ENCODE data around the gene OSM. TPM values are rescaled to one million over a fixed set of nuclear protein-coding genes. Genes with fewer than 3 reads are reported as not detected.

OSM gene
- total and polyA plus RNA-seq, 8 donors = 0.17 to 6.3 (median 0.58) TPM

DNA sequence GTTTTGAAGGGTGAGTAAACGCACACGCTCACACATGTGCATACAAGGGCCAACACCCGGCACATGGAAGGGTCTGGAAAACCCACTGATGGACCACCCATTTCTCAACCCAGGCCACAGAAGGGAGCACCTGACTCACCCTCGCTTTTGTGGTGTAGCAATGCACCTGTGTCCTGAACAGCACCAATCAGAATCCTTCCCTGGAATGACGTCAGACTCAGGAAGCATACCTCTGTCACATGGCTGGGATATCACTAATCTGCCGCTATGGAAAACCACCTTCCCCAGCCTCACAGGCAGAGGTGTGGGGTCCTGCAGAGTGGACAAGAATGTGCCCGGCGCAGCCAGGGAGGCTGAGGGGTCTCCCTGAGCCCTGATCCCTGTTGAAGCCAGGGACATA lies 9.0 kb upstream of the OSM start:
- intact Hi-C loops (cut with DNase I) = no loop called here
- no peak for ATAC-seq
- Histone ChIP-seq H3K27ac (peak overlapping the region in 1 of 2 donors; percentile 28), H3K36me3 (no peaks in the 10 kb centered on the region), H3K4me3 (no peak overlapping the region), H3K4me1 (peaks cover 8 to 83% of the 10 kb centered on the region in 2 donors), H3K9me3 (no peaks in the 10 kb centered on the region), H3K27me3 (no peaks in the 10 kb centered on the region)
- TF ChIP-seq, protein P1, sequence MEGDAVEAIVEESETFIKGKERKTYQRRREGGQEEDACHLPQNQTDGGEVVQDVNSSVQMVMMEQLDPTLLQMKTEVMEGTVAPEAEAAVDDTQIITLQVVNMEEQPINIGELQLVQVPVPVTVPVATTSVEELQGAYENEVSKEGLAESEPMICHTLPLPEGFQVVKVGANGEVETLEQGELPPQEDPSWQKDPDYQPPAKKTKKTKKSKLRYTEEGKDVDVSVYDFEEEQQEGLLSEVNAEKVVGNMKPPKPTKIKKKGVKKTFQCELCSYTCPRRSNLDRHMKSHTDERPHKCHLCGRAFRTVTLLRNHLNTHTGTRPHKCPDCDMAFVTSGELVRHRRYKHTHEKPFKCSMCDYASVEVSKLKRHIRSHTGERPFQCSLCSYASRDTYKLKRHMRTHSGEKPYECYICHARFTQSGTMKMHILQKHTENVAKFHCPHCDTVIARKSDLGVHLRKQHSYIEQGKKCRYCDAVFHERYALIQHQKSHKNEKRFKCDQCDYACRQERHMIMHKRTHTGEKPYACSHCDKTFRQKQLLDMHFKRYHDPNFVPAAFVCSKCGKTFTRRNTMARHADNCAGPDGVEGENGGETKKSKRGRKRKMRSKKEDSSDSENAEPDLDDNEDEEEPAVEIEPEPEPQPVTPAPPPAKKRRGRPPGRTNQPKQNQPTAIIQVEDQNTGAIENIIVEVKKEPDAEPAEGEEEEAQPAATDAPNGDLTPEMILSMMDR (IDR thresholded peaks at IDR 0.05) = no peak
- no peak for DNase-seq

DNA sequence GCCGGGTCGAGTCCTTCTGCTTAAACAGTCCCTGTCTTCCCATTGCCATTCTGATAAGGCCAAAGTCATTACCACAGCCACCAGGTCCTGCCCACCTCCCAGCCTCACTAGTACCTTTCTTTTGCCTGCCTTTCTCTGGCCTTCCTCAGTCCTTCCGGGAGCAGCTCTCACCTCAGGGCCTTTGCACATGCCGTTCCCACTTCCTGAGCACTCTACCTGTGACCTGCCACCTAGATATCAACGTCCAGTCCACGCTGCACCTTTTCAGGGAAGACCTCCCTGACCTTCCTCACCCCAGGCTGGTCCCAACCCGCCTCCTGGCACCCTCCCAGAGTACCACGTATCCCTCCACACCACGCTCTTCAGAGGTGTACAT lies 7.8 kb upstream of the OSM start:
- Histone ChIP-seq H3K9me3 (no peaks in the 10 kb centered on the region), H3K4me1 (peaks cover 8 to 87% of the 10 kb centered on the region in 2 donors), H3K27ac (no peak overlapping the region), H3K4me3 (no peak overlapping the region), H3K36me3 (no peaks in the 10 kb centered on the region), H3K27me3 (no peaks in the 10 kb centered on the region)
- no peak for ATAC-seq
- intact Hi-C loops (cut with DNase I) = no loop called here
- TF ChIP-seq, protein P1 (IDR thresholded peaks at IDR 0.05) = no peak
- DNase-seq = no peak

DNA sequence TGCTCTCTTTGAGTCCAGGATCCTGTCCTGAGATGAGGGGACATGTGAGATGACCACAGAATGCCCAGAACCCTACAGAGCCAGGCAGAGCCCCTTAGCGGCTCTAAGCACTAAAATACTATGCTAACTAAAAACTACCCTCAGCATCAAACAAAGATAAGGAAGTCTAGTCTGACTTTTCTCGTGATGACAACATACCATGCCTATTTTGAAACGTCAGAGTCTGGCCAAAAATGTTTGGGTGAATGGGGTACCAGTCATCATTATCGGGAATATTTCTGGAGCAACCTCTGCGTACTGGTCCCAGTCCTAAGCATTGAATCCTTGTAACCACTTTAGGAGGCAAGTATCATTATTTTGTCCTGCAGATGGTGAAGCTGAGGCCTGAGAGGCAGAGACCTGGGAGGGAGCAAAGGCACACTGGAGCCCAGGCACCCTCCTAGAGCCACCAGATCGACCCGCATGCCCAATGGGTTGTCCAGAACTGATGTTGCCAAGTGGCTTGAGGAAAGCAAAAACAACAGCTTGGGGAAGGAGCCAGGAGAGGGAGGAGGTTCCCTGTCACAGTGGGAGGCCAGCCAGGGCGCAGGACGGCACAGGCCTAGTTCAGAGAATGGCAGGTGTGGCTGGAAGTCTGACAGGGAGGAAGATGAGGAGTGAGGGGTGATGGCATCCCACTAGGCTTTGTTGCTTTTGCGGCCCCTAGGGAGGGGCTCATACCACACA lies 7.2 kb upstream of the OSM start:
- peak overlapping the region in 1 of 2 donors; percentile 14 for H3K27ac ChIP-seq
- H3K27me3 ChIP-seq = no peaks in the 10 kb centered on the region
- no peak for DNase-seq
- TF ChIP-seq, protein P1 (IDR thresholded peaks at IDR 0.05) = no peak
- intact Hi-C loops (cut with DNase I) = no loop called here
- no peak for ATAC-seq
- no peaks in the 10 kb centered on the region for H3K36me3 ChIP-seq
- no peaks in the 10 kb centered on the region for H3K9me3 ChIP-seq
- no peak overlapping the region for H3K4me3 ChIP-seq
- H3K4me1 ChIP-seq = peaks cover 8 to 87% of the 10 kb centered on the region in 2 donors

DNA sequence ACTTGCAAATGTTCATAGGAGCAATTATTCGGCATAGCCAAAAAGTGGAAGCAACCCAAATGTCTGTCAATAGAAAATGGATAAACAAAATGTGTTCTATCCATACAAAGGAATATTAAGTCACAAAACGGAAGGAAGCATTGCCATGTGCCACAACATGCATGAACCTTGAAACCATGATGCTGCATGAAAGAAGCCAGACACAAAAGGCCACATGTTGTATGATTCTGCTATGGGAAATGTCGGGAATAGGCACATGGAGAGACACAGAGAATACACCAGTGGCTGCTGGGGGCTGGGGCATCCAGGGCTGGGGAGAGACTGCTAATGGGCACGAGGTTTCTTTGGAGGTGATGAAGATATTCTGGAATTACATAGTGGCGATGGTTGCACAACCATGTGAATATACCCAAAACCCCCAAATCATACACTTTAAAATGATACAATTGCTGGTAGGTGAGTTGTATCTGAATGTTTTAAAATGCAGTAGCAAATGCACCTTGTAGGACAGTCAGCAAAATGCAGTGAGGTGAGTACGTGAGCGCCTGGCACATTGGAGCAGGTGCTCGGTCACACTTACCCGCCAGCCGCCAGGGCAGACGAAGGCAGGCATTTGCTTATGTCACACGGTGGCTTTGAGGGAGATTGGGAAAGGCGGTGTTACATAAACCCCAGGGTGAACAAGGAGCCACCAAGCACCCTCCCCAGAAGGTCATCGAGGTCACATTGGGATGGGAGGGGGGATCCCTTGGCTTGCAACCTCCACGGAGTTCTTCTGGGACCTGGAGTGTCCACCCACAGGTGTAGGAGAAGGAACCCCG lies 6.3 kb upstream of the OSM start:
- TF ChIP-seq, protein P1 (IDR thresholded peaks at IDR 0.05) = no peak
- intact Hi-C loops (cut with DNase I) = no loop called here
- ATAC-seq = no peak

DNA sequence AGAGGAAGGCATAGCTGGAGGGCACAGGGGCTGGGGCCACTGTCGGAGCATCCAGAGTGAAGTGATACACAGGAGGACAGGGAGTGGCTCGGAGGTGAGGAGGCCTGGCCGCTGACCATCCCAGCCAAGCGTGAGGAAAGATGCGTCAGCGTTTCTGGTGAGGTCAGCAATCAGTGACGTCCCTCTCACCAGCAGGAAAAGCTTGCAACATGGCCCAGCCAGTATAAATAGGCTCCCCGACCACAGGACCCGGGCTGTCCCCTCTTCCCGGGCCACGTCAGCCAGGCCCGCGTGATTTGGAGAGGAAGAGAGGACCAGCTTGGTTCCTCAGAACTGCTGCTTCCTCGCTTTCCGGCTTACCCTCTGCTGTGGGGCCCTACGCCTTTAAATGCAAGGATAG lies 4.2 kb upstream of the OSM start:
- no peaks in the 10 kb centered on the region for H3K9me3 ChIP-seq
- H3K36me3 ChIP-seq = no peaks in the 10 kb centered on the region
- TF ChIP-seq, protein P1 (IDR thresholded peaks at IDR 0.05) = no peak
- peak in 2 of 4 donors; percentile 92 to 96 for DNase-seq
- intact Hi-C loops (cut with DNase I) = no loop called here
- H3K4me1 ChIP-seq = peaks cover 0 to 77% of the 10 kb centered on the region in 2 donors
- ATAC-seq = peak; percentile 63
- no peaks in the 10 kb centered on the region for H3K27me3 ChIP-seq
- H3K4me3 ChIP-seq = no peak overlapping the region
- peak overlapping the region; percentile 48 to 80 for H3K27ac ChIP-seq

More for the DNA sequence above, 6.3 kb upstream of the OSM start:
- H3K4me1 ChIP-seq = peaks cover 6 to 87% of the 10 kb centered on the region in 2 donors
- no peak overlapping the region for H3K4me3 ChIP-seq
- no peak for DNase-seq
- peak overlapping the region in 1 of 2 donors; percentile 14 for H3K27ac ChIP-seq
- no peaks in the 10 kb centered on the region for H3K27me3 ChIP-seq
- H3K36me3 ChIP-seq = no peaks in the 10 kb centered on the region
- no peaks in the 10 kb centered on the region for H3K9me3 ChIP-seq

All from left lung (tissue), 10 donors.